ENCODE results near the gene ZNF586.

ZNF586 gene

GRCh38 chr19:57755031-57755430, 14.4 kb upstream of the ZNF586 start:
- Histone ChIP-seq H3K9me3 (peaks cover 25% of the 10 kb centered on the region), H4K20me1 (peaks cover 24% of the 10 kb centered on the region), H3K27ac (no peak overlapping the region), H3K4me2 (no peak overlapping the region), H3K4me3 (no peak overlapping the region), H3K4me1 (no peaks in the 10 kb centered on the region), H3K9ac (no peak overlapping the region), H3K36me3 (peaks cover 100% of the 10 kb centered on the region), H3K27me3 (no peaks in the 10 kb centered on the region)
- TF ChIP-seq Cebpa-rat (IDR thresholded peaks at IDR 0.05), result no peak

GRCh38 chr19:57757941-57758340, 11.5 kb upstream of the ZNF586 start:
- Histone ChIP-seq H3K4me1 (no peaks in the 10 kb centered on the region), H3K27me3 (no peaks in the 10 kb centered on the region), H3K4me2 (no peak overlapping the region), H3K36me3 (peaks cover 98% of the 10 kb centered on the region), H3K9me3 (peaks cover 15% of the 10 kb centered on the region), H3K4me3 (no peak overlapping the region), H3K27ac (no peak overlapping the region), H3K9ac (no peak overlapping the region), H4K20me1 (peaks cover 14% of the 10 kb centered on the region)
- no peak for TF ChIP-seq Cebpa-rat (IDR thresholded peaks at IDR 0.05)

GRCh38 chr19:57759096-57759495, 10.4 kb upstream of the ZNF586 start:
- H3K36me3 ChIP-seq, result peaks cover 97% of the 10 kb centered on the region
- no peak overlapping the region for H3K4me3 ChIP-seq
- no peak overlapping the region for H3K9ac ChIP-seq
- H3K4me2 ChIP-seq, result no peak overlapping the region
- peaks cover 5% of the 10 kb centered on the region; the same call in 1 of the 2 replicates for H3K9me3 ChIP-seq
- peaks cover 14% of the 10 kb centered on the region for H4K20me1 ChIP-seq
- no peaks in the 10 kb centered on the region for H3K4me1 ChIP-seq
- TF ChIP-seq Cebpa-rat (IDR thresholded peaks at IDR 0.05), result no peak
- H3K27me3 ChIP-seq, result no peaks in the 10 kb centered on the region
- no peak overlapping the region for H3K27ac ChIP-seq

- peaks cover 65% of the 10 kb centered on the region for H3K36me3 ChIP-seq
- H3K9ac ChIP-seq, result no peak overlapping the region
- peaks cover 15% of the 10 kb centered on the region for H3K4me1 ChIP-seq
- no peak overlapping the region for H3K27ac ChIP-seq
- peaks cover 58% of the 10 kb centered on the region for H3K9me3 ChIP-seq
- TF ChIP-seq Cebpa-rat (IDR thresholded peaks at IDR 0.05), result no peak
- no peak overlapping the region; the same call in 1 of the 2 replicates for H3K4me3 ChIP-seq
- H3K27me3 ChIP-seq, result no peaks in the 10 kb centered on the region
- H3K4me2 ChIP-seq, result peak overlapping the region; percentile 92; the same call in 1 of the 2 replicates
- H4K20me1 ChIP-seq, result peaks cover 20% of the 10 kb centered on the region
These were observed 1.9 kb downstream of the ZNF586 start for GRCh38 chr19:57771417-57771816.

- H3K27me3 ChIP-seq, result no peaks in the 10 kb centered on the region
- no peak overlapping the region for H3K27ac ChIP-seq
- peaks cover 79% of the 10 kb centered on the region for H3K36me3 ChIP-seq
- no peak for TF ChIP-seq Cebpa-rat (IDR thresholded peaks at IDR 0.05)
- H3K9me3 ChIP-seq, result peaks cover 79% of the 10 kb centered on the region
- H3K9ac ChIP-seq, result no peak overlapping the region
- peaks cover 28% of the 10 kb centered on the region for H4K20me1 ChIP-seq
- H3K4me3 ChIP-seq, result no peak overlapping the region
- peaks cover 15% of the 10 kb centered on the region for H3K4me1 ChIP-seq
- no peak overlapping the region for H3K4me2 ChIP-seq
These were observed 4.0 kb downstream of the ZNF586 start for GRCh38 chr19:57773488-57773887.

GRCh38 chr19:57776764-57777296, 7.4 kb downstream of the ZNF586 start:
- TF ChIP-seq Cebpa-rat (IDR thresholded peaks at IDR 0.05), result no peak
- H4K20me1 ChIP-seq, result peaks cover 28% of the 10 kb centered on the region
- no peak overlapping the region for H3K4me2 ChIP-seq
- no peaks in the 10 kb centered on the region for H3K27me3 ChIP-seq
- H3K9ac ChIP-seq, result no peak overlapping the region
- H3K27ac ChIP-seq, result no peak overlapping the region
- H3K9me3 ChIP-seq, result peaks cover 100% of the 10 kb centered on the region
- H3K4me3 ChIP-seq, result no peak overlapping the region
- H3K36me3 ChIP-seq, result peaks cover 100% of the 10 kb centered on the region
- no peaks in the 10 kb centered on the region for H3K4me1 ChIP-seq

- Histone ChIP-seq H3K27me3 (no peaks in the 10 kb centered on the region), H3K27ac (no peak overlapping the region), H3K4me2 (no peak overlapping the region), H3K4me3 (peak overlapping the region; percentile 46), H3K9me3 (peaks cover 100% of the 10 kb centered on the region), H3K9ac (no peak overlapping the region), H4K20me1 (peaks cover 28% of the 10 kb centered on the region), H3K4me1 (no peaks in the 10 kb centered on the region), H3K36me3 (peaks cover 100% of the 10 kb centered on the region)
- TF ChIP-seq Cebpa-rat (IDR thresholded peaks at IDR 0.05), result no peak
These were observed 8.9 kb downstream of the ZNF586 start for GRCh38 chr19:57778336-57778735.

- peaks cover 100% of the 10 kb centered on the region for H3K36me3 ChIP-seq
- H3K4me1 ChIP-seq, result no peaks in the 10 kb centered on the region
- peaks cover 29% of the 10 kb centered on the region for H4K20me1 ChIP-seq
- H3K9me3 ChIP-seq, result peaks cover 100% of the 10 kb centered on the region
- peak overlapping the region; percentile 46 for H3K4me3 ChIP-seq
- H3K4me2 ChIP-seq, result no peak overlapping the region
- no peaks in the 10 kb centered on the region for H3K27me3 ChIP-seq
- H3K27ac ChIP-seq, result no peak overlapping the region
- H3K9ac ChIP-seq, result no peak overlapping the region
- no peak for TF ChIP-seq Cebpa-rat (IDR thresholded peaks at IDR 0.05)
These were observed 9.9 kb downstream of the ZNF586 start for GRCh38 chr19:57779220-57779845.

GRCh38 chr19:57786286-57786685, 16.8 kb downstream of the ZNF586 start:
- Histone ChIP-seq H3K36me3 (peaks cover 95% of the 10 kb centered on the region), H3K9me3 (peaks cover 55% of the 10 kb centered on the region), H3K4me3 (no peak overlapping the region), H3K4me2 (no peak overlapping the region), H3K4me1 (no peaks in the 10 kb centered on the region), H3K27me3 (no peaks in the 10 kb centered on the region), H3K9ac (no peak overlapping the region), H4K20me1 (peaks cover 58% of the 10 kb centered on the region), H3K27ac (no peak overlapping the region)
- no peak for TF ChIP-seq Cebpa-rat (IDR thresholded peaks at IDR 0.05)

- H3K9me3 ChIP-seq, result peaks cover 49% of the 10 kb centered on the region
- H3K27ac ChIP-seq, result no peak overlapping the region
- H4K20me1 ChIP-seq, result peaks cover 62% of the 10 kb centered on the region
- H3K9ac ChIP-seq, result no peak overlapping the region
- TF ChIP-seq Cebpa-rat (IDR thresholded peaks at IDR 0.05), result no peak
- peaks cover 94% of the 10 kb centered on the region for H3K36me3 ChIP-seq
- H3K4me3 ChIP-seq, result no peak overlapping the region
- no peaks in the 10 kb centered on the region for H3K4me1 ChIP-seq
- no peaks in the 10 kb centered on the region for H3K27me3 ChIP-seq
- H3K4me2 ChIP-seq, result no peak overlapping the region
These were observed 17.4 kb downstream of the ZNF586 start for GRCh38 chr19:57786906-57787305.

Data from BLaER1 (cell line).